Endometrium (tissue), 2 donors: Measurements from ENCODE around the gene CFAP54.

ENCODE experiments used
- FAIRE-seq: peaks from 2 replicates; lab custom pipeline; 2012; peaks lifted over from hg19 to GRCh38; lab: Jason Lieb, UNC
- donor health status: control.
- donor health status: control.

The CFAP54 gene

GRCh38 chr12:96751626-96752025, 262.2 kb downstream of the CFAP54 start:
- no peak for FAIRE-seq

GRCh38 chr12:96752211-96752610, 262.8 kb downstream of the CFAP54 start:
- FAIRE-seq = no peak

GRCh38 chr12:96766232-96766631, 276.9 kb downstream of the CFAP54 start:
- FAIRE-seq = no peak

- FAIRE-seq = no peak
These were observed 280.0 kb downstream of the CFAP54 start for GRCh38 chr12:96769400-96769799.

GRCh38 chr12:96770219-96771102, 281.1 kb downstream of the CFAP54 start:
- no peak for FAIRE-seq

- no peak for FAIRE-seq
These were observed 283.7 kb downstream of the CFAP54 start for GRCh38 chr12:96773031-96773430.

GRCh38 chr12:96774496-96775256, 285.3 kb downstream of the CFAP54 start:
- FAIRE-seq = no peak

- FAIRE-seq = no peak
These were observed 287.5 kb downstream of the CFAP54 start for GRCh38 chr12:96776908-96777307.

GRCh38 chr12:96780330-96780729, 291.0 kb downstream of the CFAP54 start:
- no peak for FAIRE-seq

GRCh38 chr12:96786791-96787190, 297.4 kb downstream of the CFAP54 start:
- no peak for FAIRE-seq

GRCh38 chr12:96803969-96804368, 314.6 kb downstream of the CFAP54 start:
- no peak for FAIRE-seq

GRCh38 chr12:96806272-96806671, 316.9 kb downstream of the CFAP54 start:
- FAIRE-seq = no peak

- no peak for FAIRE-seq
These were observed 318.4 kb downstream of the CFAP54 start for GRCh38 chr12:96807741-96808140.

- no peak for FAIRE-seq
These were observed 319.2 kb downstream of the CFAP54 start for GRCh38 chr12:96808587-96808986.

GRCh38 chr12:96809522-96809921, 320.1 kb downstream of the CFAP54 start:
- no peak for FAIRE-seq

GRCh38 chr12:96810057-96810456, 320.7 kb downstream of the CFAP54 start:
- FAIRE-seq = no peak

GRCh38 chr12:96810477-96810876, 321.1 kb downstream of the CFAP54 start:
- no peak for FAIRE-seq

GRCh38 chr12:96811083-96811482, 321.7 kb downstream of the CFAP54 start:
- FAIRE-seq = no peak

GRCh38 chr12:96812153-96812552, 322.8 kb downstream of the CFAP54 start:
- FAIRE-seq = no peak

- FAIRE-seq = no peak
These were observed 324.8 kb downstream of the CFAP54 start for GRCh38 chr12:96814200-96814599.

- FAIRE-seq = no peak
These were observed 332.2 kb downstream of the CFAP54 start for GRCh38 chr12:96821592-96821991.

- FAIRE-seq = no peak
These were observed 333.3 kb downstream of the CFAP54 start for GRCh38 chr12:96822641-96823040.

GRCh38 chr12:96824074-96824837, 334.9 kb downstream of the CFAP54 start:
- no peak for FAIRE-seq
